ENCODE measurements around the gene TBK1.

Gene TBK1

DNA sequence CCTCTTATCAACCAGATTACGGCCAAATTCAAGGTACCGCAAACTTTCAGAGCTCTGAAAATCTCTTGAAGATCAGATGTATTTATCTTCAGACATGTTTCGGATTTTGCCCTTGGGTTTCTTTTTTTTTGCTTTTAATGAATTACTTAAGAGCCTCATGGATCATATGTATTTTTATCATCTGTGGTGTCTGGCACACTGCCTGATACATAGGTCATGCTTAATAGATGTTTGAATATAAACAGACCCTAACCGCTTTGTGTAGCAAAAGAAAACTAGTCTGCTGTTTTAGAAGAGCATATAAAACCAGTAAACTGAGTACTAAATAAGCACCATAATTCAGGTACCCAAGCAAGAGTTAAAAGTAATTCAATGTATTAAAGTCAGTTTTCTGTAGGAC is 20.1 kb upstream of the TBK1 start:
- TF ChIP-seq, protein P1, sequence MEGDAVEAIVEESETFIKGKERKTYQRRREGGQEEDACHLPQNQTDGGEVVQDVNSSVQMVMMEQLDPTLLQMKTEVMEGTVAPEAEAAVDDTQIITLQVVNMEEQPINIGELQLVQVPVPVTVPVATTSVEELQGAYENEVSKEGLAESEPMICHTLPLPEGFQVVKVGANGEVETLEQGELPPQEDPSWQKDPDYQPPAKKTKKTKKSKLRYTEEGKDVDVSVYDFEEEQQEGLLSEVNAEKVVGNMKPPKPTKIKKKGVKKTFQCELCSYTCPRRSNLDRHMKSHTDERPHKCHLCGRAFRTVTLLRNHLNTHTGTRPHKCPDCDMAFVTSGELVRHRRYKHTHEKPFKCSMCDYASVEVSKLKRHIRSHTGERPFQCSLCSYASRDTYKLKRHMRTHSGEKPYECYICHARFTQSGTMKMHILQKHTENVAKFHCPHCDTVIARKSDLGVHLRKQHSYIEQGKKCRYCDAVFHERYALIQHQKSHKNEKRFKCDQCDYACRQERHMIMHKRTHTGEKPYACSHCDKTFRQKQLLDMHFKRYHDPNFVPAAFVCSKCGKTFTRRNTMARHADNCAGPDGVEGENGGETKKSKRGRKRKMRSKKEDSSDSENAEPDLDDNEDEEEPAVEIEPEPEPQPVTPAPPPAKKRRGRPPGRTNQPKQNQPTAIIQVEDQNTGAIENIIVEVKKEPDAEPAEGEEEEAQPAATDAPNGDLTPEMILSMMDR (conservative IDR thresholded peaks at IDR 0.05; ENCODE audit: low read length) = no peak
- H3K4me3 ChIP-seq (ENCODE audit: low read length) = no peak overlapping the region
- no peak for DNase-seq (ENCODE audit: low read depth)

DNA sequence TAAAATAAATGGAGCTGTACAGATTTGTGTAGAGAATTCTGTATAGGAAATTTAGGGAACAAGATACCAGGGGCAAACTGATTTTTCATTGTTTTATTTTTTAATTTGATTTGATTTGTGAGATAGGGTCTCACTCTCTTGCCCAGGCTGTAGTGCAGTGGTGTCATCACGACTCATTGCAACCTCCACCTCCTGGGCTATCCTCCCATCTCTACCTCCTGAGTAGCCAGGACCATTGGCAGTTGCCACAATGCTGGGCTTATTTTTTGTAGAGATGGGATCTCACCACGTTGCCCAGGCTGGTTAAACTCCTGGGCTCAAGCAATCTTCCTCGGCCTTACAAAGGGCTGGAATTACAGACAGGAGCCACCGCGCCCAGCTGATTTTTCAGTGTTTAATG is 18.0 kb upstream of the TBK1 start:
- no peak for DNase-seq (ENCODE audit: low read depth)
- TF ChIP-seq, protein P1 (conservative IDR thresholded peaks at IDR 0.05; ENCODE audit: low read length) = no peak

GRCh38 chr12:64440100-64440499 is 11.8 kb upstream of the TBK1 start:
- no peak for DNase-seq (ENCODE audit: low read depth)
- TF ChIP-seq, protein P1 (conservative IDR thresholded peaks at IDR 0.05; ENCODE audit: low read length) = no peak
- H3K4me3 ChIP-seq (ENCODE audit: low read length) = no peak overlapping the region

More for the DNA sequence above, 18.0 kb upstream of the TBK1 start:
- H3K4me3 ChIP-seq (ENCODE audit: low read length) = no peak overlapping the region

GRCh38 chr12:64445490-64445889 is 6.4 kb upstream of the TBK1 start:
- H3K4me3 ChIP-seq (ENCODE audit: low read length) = no peak overlapping the region
- no peak for DNase-seq (ENCODE audit: low read depth)
- TF ChIP-seq, protein P1 (conservative IDR thresholded peaks at IDR 0.05; ENCODE audit: low read length) = no peak

- TF ChIP-seq, protein P1 (conservative IDR thresholded peaks at IDR 0.05; ENCODE audit: low read length) = no peak
- H3K4me3 ChIP-seq (ENCODE audit: low read length) = no peak overlapping the region
- no peak for DNase-seq (ENCODE audit: low read depth)
Measured at GRCh38 chr12:64446295-64446694, 5.6 kb upstream of the TBK1 start.

GRCh38 chr12:64450057-64450640 is 1.8 kb upstream of the TBK1 start:
- no peak for DNase-seq (ENCODE audit: low read depth)
- TF ChIP-seq, protein P1 (conservative IDR thresholded peaks at IDR 0.05; ENCODE audit: low read length) = no peak
- no peak overlapping the region for H3K4me3 ChIP-seq (ENCODE audit: low read length)

- TF ChIP-seq, protein P1 (conservative IDR thresholded peaks at IDR 0.05; ENCODE audit: low read length) = no peak
- H3K4me3 ChIP-seq (ENCODE audit: low read length) = peak overlapping the region; percentile 85
- DNase-seq (ENCODE audit: low read depth) = peak; percentile 20
Measured at GRCh38 chr12:64450711-64451486, 1.0 kb upstream of the TBK1 start.
